ENCODE data around the gene ATP6V0B. TPM values are rescaled to one million over a fixed set of nuclear protein-coding genes. Genes with fewer than 3 reads are reported as not detected.

ATP6V0B gene
- total and polyA plus RNA-seq, 9 of the 15 experiments (the other 6 are each of a cell fraction or from before 2014, with no cell fraction given) = 137 to 328 (median 220) TPM

DNA sequence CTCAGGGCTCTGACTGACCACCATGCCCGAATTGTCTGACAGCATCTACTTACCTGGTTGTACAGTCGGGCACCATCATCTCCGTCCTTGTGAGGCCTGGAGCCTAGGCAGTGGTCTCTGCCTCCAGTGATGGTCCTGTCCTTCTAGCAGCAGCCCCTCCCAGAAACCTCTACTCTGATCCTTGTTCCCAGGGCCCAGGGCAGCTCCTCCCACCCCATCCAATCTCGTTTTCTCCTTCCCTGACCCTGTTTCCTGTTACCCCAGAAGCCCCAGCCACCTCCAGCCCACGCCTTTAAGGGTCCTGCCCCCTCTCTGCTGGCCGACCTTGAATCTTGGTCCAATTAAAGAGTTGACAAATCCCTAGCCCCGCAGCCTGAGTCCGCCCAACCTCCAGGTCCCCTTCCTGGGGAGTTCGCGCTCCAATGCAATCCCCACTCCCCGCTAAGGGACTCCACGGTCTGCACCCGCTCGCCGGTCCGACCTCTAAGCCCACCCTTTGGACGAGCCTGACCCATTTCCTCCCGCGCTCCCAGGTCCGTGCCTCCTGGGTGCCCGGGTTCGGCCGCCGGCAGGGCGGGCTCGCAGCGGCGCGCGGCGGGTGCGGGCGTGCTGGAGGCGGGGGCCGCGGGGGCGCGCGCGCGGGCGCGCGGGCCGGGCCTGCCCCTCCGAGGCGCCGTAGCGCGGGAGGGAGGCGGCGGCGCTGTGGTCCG is 3.9 kb downstream of the ATP6V0B start, which contains the start of gene B4GALT2 (continued):
- TF ChIP-seq KDM2B (CRISPR knock-in tag; IDR thresholded peaks at IDR 0.05) = peak; percentile 93
- no peak for TF ChIP-seq KDM4B (IDR thresholded peaks at IDR 0.05; ENCODE audit: borderline replicate concordance in 2 of 2, low read depth in 1 of 2)
- peak; percentile 7 for TF ChIP-seq CCNT2 (IDR thresholded peaks at IDR 0.05; ENCODE audit: borderline replicate concordance, extremely low read depth, insufficient read length, low read depth, low read length)
- no peak for TF ChIP-seq HNRNPH1 (optimal IDR thresholded peaks at IDR 0.05; ENCODE audit: low read depth, low read length)
- no peak for TF ChIP-seq ARID2 (IDR thresholded peaks at IDR 0.05)
- TF ChIP-seq, protein P1, sequence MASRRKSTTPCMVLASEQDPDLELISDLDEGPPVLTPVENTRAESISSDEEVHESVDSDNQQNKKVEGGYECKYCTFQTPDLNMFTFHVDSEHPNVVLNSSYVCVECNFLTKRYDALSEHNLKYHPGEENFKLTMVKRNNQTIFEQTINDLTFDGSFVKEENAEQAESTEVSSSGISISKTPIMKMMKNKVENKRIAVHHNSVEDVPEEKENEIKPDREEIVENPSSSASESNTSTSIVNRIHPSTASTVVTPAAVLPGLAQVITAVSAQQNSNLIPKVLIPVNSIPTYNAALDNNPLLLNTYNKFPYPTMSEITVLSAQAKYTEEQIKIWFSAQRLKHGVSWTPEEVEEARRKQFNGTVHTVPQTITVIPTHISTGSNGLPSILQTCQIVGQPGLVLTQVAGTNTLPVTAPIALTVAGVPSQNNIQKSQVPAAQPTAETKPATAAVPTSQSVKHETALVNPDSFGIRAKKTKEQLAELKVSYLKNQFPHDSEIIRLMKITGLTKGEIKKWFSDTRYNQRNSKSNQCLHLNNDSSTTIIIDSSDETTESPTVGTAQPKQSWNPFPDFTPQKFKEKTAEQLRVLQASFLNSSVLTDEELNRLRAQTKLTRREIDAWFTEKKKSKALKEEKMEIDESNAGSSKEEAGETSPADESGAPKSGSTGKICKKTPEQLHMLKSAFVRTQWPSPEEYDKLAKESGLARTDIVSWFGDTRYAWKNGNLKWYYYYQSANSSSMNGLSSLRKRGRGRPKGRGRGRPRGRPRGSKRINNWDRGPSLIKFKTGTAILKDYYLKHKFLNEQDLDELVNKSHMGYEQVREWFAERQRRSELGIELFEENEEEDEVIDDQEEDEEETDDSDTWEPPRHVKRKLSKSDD (conservative IDR thresholded peaks at IDR 0.05; ENCODE audit: low read length) = no peak
- peak; percentile 67 for TF ChIP-seq EGR1 (conservative IDR thresholded peaks at IDR 0.05)

- Histone ChIP-seq H4K20me1 (replicated peaks; ENCODE audit: control insufficient read depth, insufficient read depth, low read length) (peaks cover 33% of the 10 kb centered on the region), H3K4me2 (ENCODE audit: insufficient read depth, low read length) (peak overlapping the region; percentile 86; the same call in 1 of the 2 replicates), H3K4me1 (replicated peaks in 1 of 2; ENCODE audit: control insufficient read depth in 2 of 2, insufficient read depth in 2 of 2, low read length in 2 of 2) (peaks cover 48 to 86% of the 10 kb centered on the region in 2 experiments), H3K27me3 (ENCODE audit: control insufficient read depth in 2 of 2, insufficient read depth in 2 of 2, low read length in 2 of 2) (no peaks in the 10 kb centered on the region), H3K9me3 (replicated peaks; ENCODE audit: control insufficient read depth, insufficient read depth, low read depth, low read length) (no peaks in the 10 kb centered on the region), H3K79me2 (ENCODE audit: control insufficient read depth, insufficient read depth, low read length) (peaks cover 81% of the 10 kb centered on the region), H2AFZ (ENCODE audit: low read depth, low read length) (no peak overlapping the region), H3K27ac (ENCODE audit: extremely low read depth, low read depth, low read length) (peak overlapping the region; percentile 79; the same call in 1 of the 3 replicates), H3K4me3 (peak overlapping the region; percentile 47), H3K36me3 (ENCODE audit: control insufficient read depth, insufficient read depth, low read length) (peaks cover 68% of the 10 kb centered on the region), H3K9ac (ENCODE audit: insufficient read depth in 1 of 2, low read depth in 2 of 2, low read length in 2 of 2) (peak overlapping the region; percentile 75 to 99; a peak in 3 of 4 replicates), H3K9me1 (ENCODE audit: control insufficient read depth, insufficient read depth, low read length) (peaks cover 21% of the 10 kb centered on the region)
- ChIA-PET POLR2A (interaction anchor here (1.1 kb wide), 1 partner anchor 11 kb away, joined by 3 read pairs; no protein-coding TSS in a partner anchor), CTCF (ENCODE audit: low intra/inter-chr PET ratio) (interaction anchor here (0.6 to 1.1 kb wide), 2 partner anchors 47 to 57 kb away, joined by 3 to 5 read pairs; no protein-coding TSS in a partner anchor)
- ATAC-seq (no peak), DNase-seq (ENCODE audit: extremely low read depth in 1 of 4, low spot score in 3 of 4) (no peak), FAIRE-seq (no peak)
- in situ Hi-C loops (cut with MboI) (no loop called here), intact Hi-C loops (cut with micrococcal nuclease) (no loop called here)
- BruUV-seq (replicated peaks) = no TSS peak
- WGBS (ENCODE audit: insufficient coverage, low coverage, missing lambda C conversion rate) = no CpG with 5 or more reads among the region's 45 CpGs
- no peak for TF ChIP-seq POU5F1 (IDR thresholded peaks at IDR 0.05; ENCODE audit: borderline replicate concordance, low read depth, low read length, partially characterized antibody)
These were observed 4.4 kb downstream of the ATP6V0B start for GRCh38 chr1:43979261-43979527.

Measured in K562 (cell line).